ENCODE measurements around the gene CAMK2A. TPM values are rescaled to one million over a fixed set of nuclear protein-coding genes. Genes with fewer than 3 reads are reported as not detected.

CAMK2A gene
- total and polyA plus RNA-seq, 2 of the 4 experiments (the other 2 are of a cell fraction): 0.18 to 0.19 TPM

- POLR2A ChIA-PET (ENCODE audit: unreplicated experiment): no interaction called here
- H2AK9ac ChIP-seq (replicated peaks; ENCODE audit: low read depth, low read length, poor library complexity): peak overlapping the region; percentile 60
- H2BK5ac ChIP-seq (ENCODE audit: low read depth, low read length, poor library complexity, severe bottlenecking): no peak overlapping the region
- H2AK5ac ChIP-seq (ENCODE audit: low read depth, low read length): peak overlapping the region; percentile 75
- no peak overlapping the region for H3K4me3 ChIP-seq (ENCODE audit: insufficient read depth, low read depth, low read length)
- H3K23ac ChIP-seq (ENCODE audit: low read depth, low read length): no peak overlapping the region
- H3K18ac ChIP-seq (ENCODE audit: low read depth, low read length): no peak overlapping the region; the same call in 1 of the 2 replicates
- H3K36me3 ChIP-seq (ENCODE audit: control insufficient read depth, insufficient read depth, low read length): no peaks in the 10 kb centered on the region
- no peak overlapping the region; the same call in 1 of the 2 replicates for H4K91ac ChIP-seq (ENCODE audit: insufficient read depth, low read depth, low read length)
- H4K5ac ChIP-seq (ENCODE audit: low read depth, low read length): peak overlapping the region; percentile 7; the same call in 1 of the 2 replicates
- CTCF ChIA-PET: interaction anchor here (0.7 to 1.8 kb wide), 2 partner anchors 47 to 142 kb away, joined by 4 read pairs; no protein-coding TSS in a partner anchor
- 82% methylated on average over 15 of the region's 21 CpGs; no CpG with 5 or more reads in 1 of the 2 experiments for WGBS, 2 experiments (ENCODE audit: extremely low coverage in 2 of 2, insufficient read length in 1 of 2)
- peak overlapping the region; percentile 20; the same call in 1 of the 2 replicates for H2BK120ac ChIP-seq (ENCODE audit: low read depth, low read length)
- H3K79me1 ChIP-seq (ENCODE audit: low read depth in 1 of 2, low read length in 2 of 2): no peaks in the 10 kb centered on the region
- peaks cover 6% of the 10 kb centered on the region; the same call in 1 of the 2 replicates for H3K9me1 ChIP-seq (ENCODE audit: insufficient read depth, low read length)
- peak overlapping the region; percentile 32; the same call in 1 of the 2 replicates for H3K14ac ChIP-seq (replicated peaks; ENCODE audit: low read depth, low read length)
- no peak overlapping the region; the same call in 1 of the 2 replicates for H2BK20ac ChIP-seq (ENCODE audit: low read depth, low read length)
- H2BK15ac ChIP-seq (ENCODE audit: low read depth, low read length): no peak overlapping the region
- DNase-seq (peak; percentile 76), ATAC-seq (ENCODE audit: low read depth) (peak; percentile 47; the same call in 1 of the 2 replicates)
- no peak overlapping the region for H3K27ac ChIP-seq (ENCODE audit: insufficient read depth, low read length)
- peak overlapping the region; percentile 55 for H3K4ac ChIP-seq (ENCODE audit: low read depth, low read length)
- H3K56ac ChIP-seq (ENCODE audit: extremely low read depth, insufficient read depth, low read length): no peak overlapping the region
- peak overlapping the region; percentile 45 for H2AFZ ChIP-seq (replicated peaks; ENCODE audit: low read length, poor library complexity)
- no peaks in the 10 kb centered on the region for H4K20me1 ChIP-seq (ENCODE audit: insufficient read depth, low read length)
- no peaks in the 10 kb centered on the region for H3K27me3 ChIP-seq (ENCODE audit: control insufficient read depth, insufficient read depth, low read length)
- in situ Hi-C loops (cut with MboI; ENCODE audit: low sequenced_read_pairs): loop anchor here (5.0 to 25.0 kb wide), 2 partner anchors 37 to 572 kb away; no protein-coding TSS in a partner anchor
- peaks cover 11% of the 10 kb centered on the region for H3K4me1 ChIP-seq (ENCODE audit: control insufficient read depth, insufficient read depth, low read length)
- no peak overlapping the region for H3K9ac ChIP-seq (ENCODE audit: low read depth, low read length)
- no peak overlapping the region for H3K4me2 ChIP-seq (ENCODE audit: low read depth, low read length)
- no TSS peak for BruUV-seq (replicated peaks)
- dilution Hi-C loops (cut with HindIII; ENCODE audit: low sequenced_read_pairs, unreplicated experiment): no loop called here
- intact Hi-C loops (cut with micrococcal nuclease): no loop called here
- no peaks in the 10 kb centered on the region for H3K9me3 ChIP-seq (ENCODE audit: control insufficient read depth, insufficient read depth, low read length)
- H4K8ac ChIP-seq (ENCODE audit: low read depth in 2 of 2, low read length in 2 of 2): peak overlapping the region in 1 of 2 experiments; percentile 18; a peak in 1 of 4 replicates
- TF ChIP-seq MXI1 (IDR thresholded peaks at IDR 0.05; ENCODE audit: borderline replicate concordance, low read depth, low read length): no peak
- TF ChIP-seq, protein P1, sequence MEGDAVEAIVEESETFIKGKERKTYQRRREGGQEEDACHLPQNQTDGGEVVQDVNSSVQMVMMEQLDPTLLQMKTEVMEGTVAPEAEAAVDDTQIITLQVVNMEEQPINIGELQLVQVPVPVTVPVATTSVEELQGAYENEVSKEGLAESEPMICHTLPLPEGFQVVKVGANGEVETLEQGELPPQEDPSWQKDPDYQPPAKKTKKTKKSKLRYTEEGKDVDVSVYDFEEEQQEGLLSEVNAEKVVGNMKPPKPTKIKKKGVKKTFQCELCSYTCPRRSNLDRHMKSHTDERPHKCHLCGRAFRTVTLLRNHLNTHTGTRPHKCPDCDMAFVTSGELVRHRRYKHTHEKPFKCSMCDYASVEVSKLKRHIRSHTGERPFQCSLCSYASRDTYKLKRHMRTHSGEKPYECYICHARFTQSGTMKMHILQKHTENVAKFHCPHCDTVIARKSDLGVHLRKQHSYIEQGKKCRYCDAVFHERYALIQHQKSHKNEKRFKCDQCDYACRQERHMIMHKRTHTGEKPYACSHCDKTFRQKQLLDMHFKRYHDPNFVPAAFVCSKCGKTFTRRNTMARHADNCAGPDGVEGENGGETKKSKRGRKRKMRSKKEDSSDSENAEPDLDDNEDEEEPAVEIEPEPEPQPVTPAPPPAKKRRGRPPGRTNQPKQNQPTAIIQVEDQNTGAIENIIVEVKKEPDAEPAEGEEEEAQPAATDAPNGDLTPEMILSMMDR (conservative IDR thresholded peaks at IDR 0.05; ENCODE audit: low read depth, low read length): no peak
- TF ChIP-seq RAD21 (IDR thresholded peaks at IDR 0.05; ENCODE audit: low read length): no peak
- TF ChIP-seq, protein P2, sequence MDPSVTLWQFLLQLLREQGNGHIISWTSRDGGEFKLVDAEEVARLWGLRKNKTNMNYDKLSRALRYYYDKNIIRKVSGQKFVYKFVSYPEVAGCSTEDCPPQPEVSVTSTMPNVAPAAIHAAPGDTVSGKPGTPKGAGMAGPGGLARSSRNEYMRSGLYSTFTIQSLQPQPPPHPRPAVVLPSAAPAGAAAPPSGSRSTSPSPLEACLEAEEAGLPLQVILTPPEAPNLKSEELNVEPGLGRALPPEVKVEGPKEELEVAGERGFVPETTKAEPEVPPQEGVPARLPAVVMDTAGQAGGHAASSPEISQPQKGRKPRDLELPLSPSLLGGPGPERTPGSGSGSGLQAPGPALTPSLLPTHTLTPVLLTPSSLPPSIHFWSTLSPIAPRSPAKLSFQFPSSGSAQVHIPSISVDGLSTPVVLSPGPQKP (IDR thresholded peaks at IDR 0.05; ENCODE audit: borderline replicate concordance, low read depth, low read length): no peak
- TF ChIP-seq, protein P3, sequence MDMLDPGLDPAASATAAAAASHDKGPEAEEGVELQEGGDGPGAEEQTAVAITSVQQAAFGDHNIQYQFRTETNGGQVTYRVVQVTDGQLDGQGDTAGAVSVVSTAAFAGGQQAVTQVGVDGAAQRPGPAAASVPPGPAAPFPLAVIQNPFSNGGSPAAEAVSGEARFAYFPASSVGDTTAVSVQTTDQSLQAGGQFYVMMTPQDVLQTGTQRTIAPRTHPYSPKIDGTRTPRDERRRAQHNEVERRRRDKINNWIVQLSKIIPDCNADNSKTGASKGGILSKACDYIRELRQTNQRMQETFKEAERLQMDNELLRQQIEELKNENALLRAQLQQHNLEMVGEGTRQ (IDR thresholded peaks at IDR 0.05; ENCODE audit: low read depth, low read length): no peak
- no peak for TF ChIP-seq FOS (IDR thresholded peaks at IDR 0.05; ENCODE audit: low read depth, low read length)
- TF ChIP-seq BHLHE40 (IDR thresholded peaks at IDR 0.05; ENCODE audit: low read depth, low read length): no peak
- TF ChIP-seq CHD1 (IDR thresholded peaks at IDR 0.05; ENCODE audit: low read depth, low read length): no peak
- no peak for TF ChIP-seq SMC3 (IDR thresholded peaks at IDR 0.05; ENCODE audit: low read depth, low read length)
- TF ChIP-seq MAFK (IDR thresholded peaks at IDR 0.05; ENCODE audit: low read depth, low read length): no peak
- no peak for TF ChIP-seq RFX5 (IDR thresholded peaks at IDR 0.05; ENCODE audit: low read depth, low read length)
Measured at GRCh38 chr5:150209099-150209635, 80.4 kb downstream of the CAMK2A start.

Measured in IMR-90 (cell line).